Measurements from ENCODE around the gene ARPC2.

ARPC2 gene

DNA sequence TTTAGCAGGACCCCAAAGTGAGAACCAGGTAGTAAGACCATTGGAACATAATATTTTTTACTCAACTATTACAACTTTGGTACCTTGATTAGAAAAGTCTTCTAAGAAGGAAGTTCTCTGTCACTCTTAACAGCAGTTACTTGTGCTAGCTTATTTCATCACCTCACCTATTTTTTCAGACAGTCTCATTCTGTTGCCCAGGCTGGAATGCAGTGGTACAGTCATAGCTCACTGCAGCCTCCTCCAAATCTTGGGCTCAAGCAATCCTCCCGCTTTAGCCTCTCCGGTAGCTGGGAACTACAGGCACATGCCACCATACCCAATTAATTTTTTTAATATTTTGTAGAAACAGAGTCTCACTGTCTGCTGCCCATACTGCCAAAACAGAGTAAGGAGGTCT, 18.0 kb downstream of the ARPC2 start:
- H3K79me2 ChIP-seq (ENCODE audit: insufficient read depth, low read length), result peaks cover 59% of the 10 kb centered on the region

DNA sequence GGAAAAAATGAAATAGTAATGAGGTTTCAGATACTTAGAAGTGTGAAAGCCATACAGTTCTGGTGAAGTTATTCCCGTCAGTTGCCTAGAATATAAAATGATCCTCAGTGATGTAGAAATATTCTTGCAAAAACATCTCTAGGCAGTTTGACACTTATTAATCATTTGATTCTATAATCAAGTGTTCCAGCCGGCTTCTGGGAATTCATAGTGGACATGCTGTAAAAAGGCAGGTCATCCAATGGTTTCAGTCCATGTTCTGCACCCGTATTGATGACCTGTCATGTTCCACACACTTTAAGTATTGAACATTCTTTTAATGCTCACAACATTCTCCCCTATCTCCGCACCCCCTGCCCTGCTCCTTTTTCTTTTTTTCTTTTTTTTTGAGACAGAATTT, 19.8 kb downstream of the ARPC2 start:
- H3K79me2 ChIP-seq (ENCODE audit: insufficient read depth, low read length), result peaks cover 49% of the 10 kb centered on the region
- no peak overlapping the region for H3K4me2 ChIP-seq (ENCODE audit: low read depth, low read length, poor library complexity, severe bottlenecking)
- H2AFZ ChIP-seq (ENCODE audit: low read length), result no peak overlapping the region
- H3K36me3 ChIP-seq (ENCODE audit: insufficient read depth, low read length), result peaks cover 91% of the 10 kb centered on the region
- peaks cover 4% of the 10 kb centered on the region for H4K20me1 ChIP-seq (ENCODE audit: insufficient read depth, low read length, poor library complexity, severe bottlenecking)
- no peak overlapping the region for H3K4me3 ChIP-seq (ENCODE audit: low read length, poor library complexity, severe bottlenecking)
- H3K9me3 ChIP-seq (ENCODE audit: insufficient read depth, low read depth, low read length), result no peaks in the 10 kb centered on the region
- TF ChIP-seq, protein P1, sequence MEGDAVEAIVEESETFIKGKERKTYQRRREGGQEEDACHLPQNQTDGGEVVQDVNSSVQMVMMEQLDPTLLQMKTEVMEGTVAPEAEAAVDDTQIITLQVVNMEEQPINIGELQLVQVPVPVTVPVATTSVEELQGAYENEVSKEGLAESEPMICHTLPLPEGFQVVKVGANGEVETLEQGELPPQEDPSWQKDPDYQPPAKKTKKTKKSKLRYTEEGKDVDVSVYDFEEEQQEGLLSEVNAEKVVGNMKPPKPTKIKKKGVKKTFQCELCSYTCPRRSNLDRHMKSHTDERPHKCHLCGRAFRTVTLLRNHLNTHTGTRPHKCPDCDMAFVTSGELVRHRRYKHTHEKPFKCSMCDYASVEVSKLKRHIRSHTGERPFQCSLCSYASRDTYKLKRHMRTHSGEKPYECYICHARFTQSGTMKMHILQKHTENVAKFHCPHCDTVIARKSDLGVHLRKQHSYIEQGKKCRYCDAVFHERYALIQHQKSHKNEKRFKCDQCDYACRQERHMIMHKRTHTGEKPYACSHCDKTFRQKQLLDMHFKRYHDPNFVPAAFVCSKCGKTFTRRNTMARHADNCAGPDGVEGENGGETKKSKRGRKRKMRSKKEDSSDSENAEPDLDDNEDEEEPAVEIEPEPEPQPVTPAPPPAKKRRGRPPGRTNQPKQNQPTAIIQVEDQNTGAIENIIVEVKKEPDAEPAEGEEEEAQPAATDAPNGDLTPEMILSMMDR (conservative IDR thresholded peaks at IDR 0.05; ENCODE audit: low read length), result no peak
- TF ChIP-seq EZH2phosphoT487 (IDR thresholded peaks at IDR 0.05; ENCODE audit: borderline replicate concordance), result no peak
- no peaks in the 10 kb centered on the region for H3K4me1 ChIP-seq (ENCODE audit: insufficient read depth, low read length, poor library complexity, severe bottlenecking)
- H3K9ac ChIP-seq (ENCODE audit: low read depth, low read length, poor library complexity, severe bottlenecking), result no peak overlapping the region
- H3F3A ChIP-seq (ENCODE audit: low read depth), result peaks cover 2% of the 10 kb centered on the region; the same call in 1 of the 2 replicates
- H3K27me3 ChIP-seq (ENCODE audit: insufficient read depth, low read length, poor library complexity, severe bottlenecking), result no peaks in the 10 kb centered on the region
- no peaks in the 10 kb centered on the region for H3K9me2 ChIP-seq (replicated peaks; ENCODE audit: low read depth, low read length)

More for the DNA sequence above, 18.0 kb downstream of the ARPC2 start:
- peaks cover 4% of the 10 kb centered on the region for H4K20me1 ChIP-seq (ENCODE audit: insufficient read depth, low read length, poor library complexity, severe bottlenecking)
- no peaks in the 10 kb centered on the region for H3K9me2 ChIP-seq (replicated peaks; ENCODE audit: low read depth, low read length)
- H2AFZ ChIP-seq (ENCODE audit: low read length), result no peak overlapping the region
- peaks cover 16% of the 10 kb centered on the region for H3K4me1 ChIP-seq (ENCODE audit: insufficient read depth, low read length, poor library complexity, severe bottlenecking)
- peaks cover 91% of the 10 kb centered on the region for H3K36me3 ChIP-seq (ENCODE audit: insufficient read depth, low read length)
- H3K4me2 ChIP-seq (ENCODE audit: low read depth, low read length, poor library complexity, severe bottlenecking), result no peak overlapping the region
- no peaks in the 10 kb centered on the region for H3K9me3 ChIP-seq (ENCODE audit: insufficient read depth, low read depth, low read length)
- peaks cover under 1% of the 10 kb centered on the region; the same call in 1 of the 2 replicates for H3F3A ChIP-seq (ENCODE audit: low read depth)
- no peaks in the 10 kb centered on the region for H3K27me3 ChIP-seq (ENCODE audit: insufficient read depth, low read length, poor library complexity, severe bottlenecking)
- no peak overlapping the region for H3K4me3 ChIP-seq (ENCODE audit: low read length, poor library complexity, severe bottlenecking)
- TF ChIP-seq EZH2phosphoT487 (IDR thresholded peaks at IDR 0.05; ENCODE audit: borderline replicate concordance), result no peak
- TF ChIP-seq, protein P1 (conservative IDR thresholded peaks at IDR 0.05; ENCODE audit: low read length), result no peak
- H3K9ac ChIP-seq (ENCODE audit: low read depth, low read length, poor library complexity, severe bottlenecking), result no peak overlapping the region

- Histone ChIP-seq H3K36me3 (ENCODE audit: insufficient read depth, low read length) (peaks cover 96% of the 10 kb centered on the region), H3K79me2 (ENCODE audit: insufficient read depth, low read length) (peaks cover 47% of the 10 kb centered on the region; the same call in 1 of the 2 replicates)
- TF ChIP-seq, protein P1 (conservative IDR thresholded peaks at IDR 0.05; ENCODE audit: low read length), result no peak
- TF ChIP-seq EZH2phosphoT487 (IDR thresholded peaks at IDR 0.05; ENCODE audit: borderline replicate concordance), result no peak
Measured at GRCh38 chr2:218238887-218239286, 21.9 kb downstream of the ARPC2 start.

More at GRCh38 chr2:218238887-218239286, 21.9 kb downstream of the ARPC2 start:
- peaks cover 2% of the 10 kb centered on the region; the same call in 1 of the 2 replicates for H3F3A ChIP-seq (ENCODE audit: low read depth)
- H3K9ac ChIP-seq (ENCODE audit: low read depth, low read length, poor library complexity, severe bottlenecking), result no peak overlapping the region
- no peak overlapping the region for H2AFZ ChIP-seq (ENCODE audit: low read length)
- H3K4me3 ChIP-seq (ENCODE audit: low read length, poor library complexity, severe bottlenecking), result no peak overlapping the region
- H3K9me2 ChIP-seq (replicated peaks; ENCODE audit: low read depth, low read length), result no peaks in the 10 kb centered on the region
- H4K20me1 ChIP-seq (ENCODE audit: insufficient read depth, low read length, poor library complexity, severe bottlenecking), result peaks cover 11% of the 10 kb centered on the region
- H3K27me3 ChIP-seq (ENCODE audit: insufficient read depth, low read length, poor library complexity, severe bottlenecking), result no peaks in the 10 kb centered on the region
- no peak overlapping the region for H3K4me2 ChIP-seq (ENCODE audit: low read depth, low read length, poor library complexity, severe bottlenecking)
- no peaks in the 10 kb centered on the region for H3K4me1 ChIP-seq (ENCODE audit: insufficient read depth, low read length, poor library complexity, severe bottlenecking)
- H3K9me3 ChIP-seq (ENCODE audit: insufficient read depth, low read depth, low read length), result no peaks in the 10 kb centered on the region
